ENCODE measurements around the gene HLA-G. TPM values are rescaled to one million over a fixed set of nuclear protein-coding genes. Genes with fewer than 3 reads are reported as not detected.
"Not testable (repeated sequence)": the region's sequence is repeated elsewhere in the genome, so short reads cannot be mapped to it uniquely, and the experiment has no call there.

HLA-G gene
- total RNA-seq, 1 donor from 2014 or later, result not detected

- no peak for DNase-seq (ENCODE audit: low read depth in 2 of 2)
These were observed 42.5 kb downstream of the HLA-G start for GRCh38 chr6:29870104-29870503.

GRCh38 chr6:29872791-29873190 is 45.2 kb downstream of the HLA-G start:
- no peak for DNase-seq (ENCODE audit: low read depth in 2 of 2)

- no peak for DNase-seq (ENCODE audit: low read depth in 2 of 2)
These were observed 47.6 kb downstream of the HLA-G start for GRCh38 chr6:29875257-29875656.

GRCh38 chr6:29875734-29876133 is 48.1 kb downstream of the HLA-G start:
- DNase-seq (ENCODE audit: low read depth in 2 of 2), result not testable (repeated sequence)

Other genes with a start within 250 kb of the HLA-G start
- not detected in 2 replicates for gene OR2H2, start 242.7 kb upstream of the HLA-G start, total RNA-seq
- 1.7 and 4.0 TPM in 2 replicates for gene GABBR1, start 194.6 kb upstream of the HLA-G start, total RNA-seq
- not detected in 2 replicates for gene MOG, start 170.7 kb upstream of the HLA-G start, total RNA-seq
- gene ZFP57, start 146.7 kb upstream of the HLA-G start, total RNA-seq, result 1.4 TPM in 1 of 2 replicates, not detected in the other
- 7.4 and 10.5 TPM in 2 replicates for gene HLA-F, start 104.4 kb upstream of the HLA-G start, total RNA-seq
- gene HLA-A, start 114.7 kb downstream of the HLA-G start, total RNA-seq, result 536 and 593 TPM in 2 replicates
- gene POLR1H, start 233.4 kb downstream of the HLA-G start, total RNA-seq, result 31.9 and 32.7 TPM in 2 replicates
- 7.8 and 12.3 TPM in 2 replicates for gene PPP1R11, start 239.4 kb downstream of the HLA-G start, total RNA-seq
- not detected in 2 replicates for gene RNF39, start 247.9 kb downstream of the HLA-G start, total RNA-seq

Measured in lung microvascular endothelial cell (primary cell).